Measurements from ENCODE around the gene XPR1. TPM values are rescaled to one million over a fixed set of nuclear protein-coding genes. Genes with fewer than 3 reads are reported as not detected.

XPR1 gene
- total RNA-seq, 1 donor from 2014 or later: 62.1 TPM

DNA sequence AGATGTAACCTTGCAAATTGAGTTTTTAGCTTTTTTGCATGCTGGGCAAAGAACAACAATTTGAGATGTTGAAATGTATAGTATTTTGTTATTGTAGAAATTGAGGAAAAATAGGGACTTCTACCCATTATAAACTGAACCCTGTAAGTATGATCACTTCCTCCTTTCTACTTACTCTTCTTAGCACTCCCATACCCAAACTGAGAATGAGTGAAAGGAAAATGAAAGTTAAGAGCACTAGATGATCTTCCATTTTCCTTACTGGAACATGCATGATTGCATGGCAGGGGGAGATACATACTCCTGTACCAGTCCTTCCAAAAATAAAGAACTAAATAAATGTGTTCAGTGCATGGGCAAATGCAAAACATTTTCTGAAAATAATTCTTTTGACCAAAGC lies 173.5 kb downstream of the XPR1 start:
- TF ChIP-seq, protein P1, sequence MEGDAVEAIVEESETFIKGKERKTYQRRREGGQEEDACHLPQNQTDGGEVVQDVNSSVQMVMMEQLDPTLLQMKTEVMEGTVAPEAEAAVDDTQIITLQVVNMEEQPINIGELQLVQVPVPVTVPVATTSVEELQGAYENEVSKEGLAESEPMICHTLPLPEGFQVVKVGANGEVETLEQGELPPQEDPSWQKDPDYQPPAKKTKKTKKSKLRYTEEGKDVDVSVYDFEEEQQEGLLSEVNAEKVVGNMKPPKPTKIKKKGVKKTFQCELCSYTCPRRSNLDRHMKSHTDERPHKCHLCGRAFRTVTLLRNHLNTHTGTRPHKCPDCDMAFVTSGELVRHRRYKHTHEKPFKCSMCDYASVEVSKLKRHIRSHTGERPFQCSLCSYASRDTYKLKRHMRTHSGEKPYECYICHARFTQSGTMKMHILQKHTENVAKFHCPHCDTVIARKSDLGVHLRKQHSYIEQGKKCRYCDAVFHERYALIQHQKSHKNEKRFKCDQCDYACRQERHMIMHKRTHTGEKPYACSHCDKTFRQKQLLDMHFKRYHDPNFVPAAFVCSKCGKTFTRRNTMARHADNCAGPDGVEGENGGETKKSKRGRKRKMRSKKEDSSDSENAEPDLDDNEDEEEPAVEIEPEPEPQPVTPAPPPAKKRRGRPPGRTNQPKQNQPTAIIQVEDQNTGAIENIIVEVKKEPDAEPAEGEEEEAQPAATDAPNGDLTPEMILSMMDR (IDR thresholded peaks at IDR 0.05; ENCODE audit: partially characterized antibody, unreplicated experiment): no peak
- peaks cover 3% of the 10 kb centered on the region for H3K9me3 Mint-ChIP-seq (ENCODE audit: unreplicated experiment)
- no peak overlapping the region for H3K4me3 Mint-ChIP-seq (ENCODE audit: unreplicated experiment)
- no peaks in the 10 kb centered on the region for H3K27me3 Mint-ChIP-seq (ENCODE audit: unreplicated experiment)
- H3K27ac Mint-ChIP-seq (ENCODE audit: unreplicated experiment): no peak overlapping the region
- no peak for DNase-seq
- H3K4me1 Mint-ChIP-seq (ENCODE audit: low read depth, unreplicated experiment): peaks cover 13% of the 10 kb centered on the region
- H3K36me3 Mint-ChIP-seq (ENCODE audit: unreplicated experiment): no peaks in the 10 kb centered on the region

DNA sequence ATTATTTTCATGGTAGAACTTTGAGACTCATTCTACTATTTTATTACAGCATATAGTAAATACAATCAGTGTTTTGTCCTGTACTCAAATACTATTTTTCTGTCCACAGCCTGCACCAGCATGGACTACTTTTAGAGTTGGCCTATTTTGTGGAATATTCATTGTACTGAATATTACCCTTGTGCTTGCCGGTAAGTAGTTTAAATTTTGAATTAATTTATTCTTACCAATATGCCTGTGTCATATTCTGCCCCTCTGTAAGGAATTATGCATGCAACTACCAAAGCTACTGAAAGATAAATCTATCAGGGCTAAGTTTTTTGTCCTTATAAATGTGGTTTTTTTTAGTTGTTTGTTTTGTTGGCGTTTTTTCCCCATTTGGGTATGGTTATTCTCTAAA lies 179.5 kb downstream of the XPR1 start:
- H3K9me3 Mint-ChIP-seq (ENCODE audit: unreplicated experiment): no peaks in the 10 kb centered on the region
- TF ChIP-seq, protein P1 (IDR thresholded peaks at IDR 0.05; ENCODE audit: partially characterized antibody, unreplicated experiment): no peak
- no peak for DNase-seq

DNA sequence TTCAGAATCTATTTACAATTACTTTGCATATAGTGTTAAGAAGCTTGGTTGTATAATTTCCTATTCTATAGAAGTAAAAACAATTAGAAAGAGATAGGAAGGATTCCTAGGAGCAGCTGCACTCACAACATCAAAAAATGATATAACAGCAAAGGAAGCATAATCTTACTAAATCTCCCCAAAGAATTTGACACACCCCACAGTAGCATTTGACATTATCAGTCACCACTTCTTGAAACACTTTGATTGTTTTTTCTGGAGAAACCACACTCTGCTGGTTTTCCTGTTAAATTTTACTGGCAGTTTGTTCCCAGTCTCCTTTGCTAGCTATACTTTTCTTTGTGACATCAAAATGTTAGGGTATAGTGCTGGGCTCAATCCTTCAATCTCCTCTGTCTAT lies 180.1 kb downstream of the XPR1 start:
- peaks cover 3% of the 10 kb centered on the region for H3K4me1 Mint-ChIP-seq (ENCODE audit: low read depth, unreplicated experiment)
- H3K27me3 Mint-ChIP-seq (ENCODE audit: unreplicated experiment): no peaks in the 10 kb centered on the region
- DNase-seq: no peak
- TF ChIP-seq, protein P1 (IDR thresholded peaks at IDR 0.05; ENCODE audit: partially characterized antibody, unreplicated experiment): no peak
- no peak overlapping the region for H3K4me3 Mint-ChIP-seq (ENCODE audit: unreplicated experiment)
- no peaks in the 10 kb centered on the region for H3K9me3 Mint-ChIP-seq (ENCODE audit: unreplicated experiment)
- H3K27ac Mint-ChIP-seq (ENCODE audit: unreplicated experiment): no peak overlapping the region
- H3K36me3 Mint-ChIP-seq (ENCODE audit: unreplicated experiment): no peaks in the 10 kb centered on the region

More for the DNA sequence above, 179.5 kb downstream of the XPR1 start:
- H3K36me3 Mint-ChIP-seq (ENCODE audit: unreplicated experiment): no peaks in the 10 kb centered on the region
- H3K4me3 Mint-ChIP-seq (ENCODE audit: unreplicated experiment): no peak overlapping the region
- no peak overlapping the region for H3K27ac Mint-ChIP-seq (ENCODE audit: unreplicated experiment)
- peaks cover 3% of the 10 kb centered on the region for H3K4me1 Mint-ChIP-seq (ENCODE audit: low read depth, unreplicated experiment)
- H3K27me3 Mint-ChIP-seq (ENCODE audit: unreplicated experiment): no peaks in the 10 kb centered on the region

DNA sequence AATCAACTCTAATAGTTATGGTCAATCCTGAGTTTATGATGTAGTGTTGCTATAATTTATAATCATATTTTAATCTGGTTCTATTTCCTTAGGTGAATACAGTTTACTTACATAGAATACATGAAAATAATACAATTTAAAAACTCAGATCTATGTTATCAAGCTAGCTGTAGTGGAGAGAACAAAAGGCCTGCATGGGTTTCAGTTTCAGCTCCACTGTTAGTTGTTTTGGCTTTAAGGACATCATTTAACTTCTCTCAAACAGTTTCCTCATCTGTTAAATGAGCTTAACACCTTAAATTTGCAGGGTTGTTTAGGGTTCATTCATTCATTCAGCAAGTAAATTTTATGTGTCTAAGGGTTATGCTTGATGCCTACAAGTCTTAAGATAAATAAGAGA lies 182.4 kb downstream of the XPR1 start:
- H3K9me3 Mint-ChIP-seq (ENCODE audit: unreplicated experiment): no peaks in the 10 kb centered on the region
- no peak overlapping the region for H3K27ac Mint-ChIP-seq (ENCODE audit: unreplicated experiment)
- H3K27me3 Mint-ChIP-seq (ENCODE audit: unreplicated experiment): no peaks in the 10 kb centered on the region
- H3K4me1 Mint-ChIP-seq (ENCODE audit: low read depth, unreplicated experiment): peaks cover 3% of the 10 kb centered on the region
- no peak overlapping the region for H3K4me3 Mint-ChIP-seq (ENCODE audit: unreplicated experiment)
- TF ChIP-seq, protein P1 (IDR thresholded peaks at IDR 0.05; ENCODE audit: partially characterized antibody, unreplicated experiment): no peak
- no peaks in the 10 kb centered on the region for H3K36me3 Mint-ChIP-seq (ENCODE audit: unreplicated experiment)
- DNase-seq: no peak

DNA sequence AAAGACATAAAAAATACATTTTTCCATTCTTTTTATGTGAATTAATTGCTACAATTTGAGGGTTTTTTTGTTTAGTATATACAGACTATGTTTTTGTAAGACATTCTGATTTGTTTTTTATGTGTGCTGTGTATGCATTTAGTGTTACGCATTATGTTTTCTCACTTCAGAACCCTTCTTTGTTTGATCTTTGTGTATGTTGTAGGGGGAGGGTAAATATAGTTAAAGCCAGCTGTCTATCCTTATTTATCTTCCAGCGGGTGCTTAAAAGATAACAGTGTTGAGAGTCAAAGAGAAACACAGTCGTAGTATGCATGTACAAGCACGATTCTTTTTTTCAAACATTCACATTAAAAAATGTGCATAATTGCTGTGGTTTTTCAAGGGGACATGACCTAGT lies 183.4 kb downstream of the XPR1 start:
- no peaks in the 10 kb centered on the region for H3K36me3 Mint-ChIP-seq (ENCODE audit: unreplicated experiment)
- no peak for DNase-seq
- no peaks in the 10 kb centered on the region for H3K9me3 Mint-ChIP-seq (ENCODE audit: unreplicated experiment)
- H3K4me1 Mint-ChIP-seq (ENCODE audit: low read depth, unreplicated experiment): peaks cover 3% of the 10 kb centered on the region
- TF ChIP-seq, protein P1 (IDR thresholded peaks at IDR 0.05; ENCODE audit: partially characterized antibody, unreplicated experiment): no peak
- H3K27ac Mint-ChIP-seq (ENCODE audit: unreplicated experiment): no peak overlapping the region
- H3K27me3 Mint-ChIP-seq (ENCODE audit: unreplicated experiment): no peaks in the 10 kb centered on the region
- no peak overlapping the region for H3K4me3 Mint-ChIP-seq (ENCODE audit: unreplicated experiment)
